NCI-H2107 treated with DMSO at 0.1 percent for 48 hours (cell line): ENCODE results near the gene NTSR1.
A peak's percentile ranks its signal among the peaks of the same experiment; 100 is the strongest.
"Not testable (repeated sequence)": the region's sequence is repeated elsewhere in the genome, so short reads cannot be mapped to it uniquely, and the experiment has no call there.

Experiments
- DNase-seq: peaks from one replicate; lab custom pipeline; 2025; ENCODE audit not compliant: unreplicated experiment; lab: John Stamatoyannopoulos, UW

NTSR1 gene

DNA sequence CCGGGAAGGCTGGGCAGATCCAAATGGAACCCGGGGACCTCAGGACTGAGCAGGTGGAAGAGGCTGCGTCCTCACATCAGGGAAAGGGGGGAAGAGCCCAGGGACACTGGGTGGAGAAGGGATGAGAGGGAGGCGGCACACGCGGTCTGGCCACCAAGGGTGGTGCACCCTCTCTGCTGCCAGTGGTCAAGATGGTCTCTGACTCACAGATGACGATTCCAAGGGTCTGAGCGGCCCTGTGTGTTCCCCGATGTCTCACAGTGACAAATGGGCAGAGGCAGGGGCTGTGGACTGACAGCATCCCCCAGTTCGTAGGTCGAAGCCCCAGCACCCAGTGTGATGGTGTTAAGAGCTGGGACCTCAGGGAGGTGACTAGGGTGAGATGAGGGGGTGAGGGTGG, 34.3 kb upstream of the NTSR1 start:
- DNase-seq, result no peak

DNA sequence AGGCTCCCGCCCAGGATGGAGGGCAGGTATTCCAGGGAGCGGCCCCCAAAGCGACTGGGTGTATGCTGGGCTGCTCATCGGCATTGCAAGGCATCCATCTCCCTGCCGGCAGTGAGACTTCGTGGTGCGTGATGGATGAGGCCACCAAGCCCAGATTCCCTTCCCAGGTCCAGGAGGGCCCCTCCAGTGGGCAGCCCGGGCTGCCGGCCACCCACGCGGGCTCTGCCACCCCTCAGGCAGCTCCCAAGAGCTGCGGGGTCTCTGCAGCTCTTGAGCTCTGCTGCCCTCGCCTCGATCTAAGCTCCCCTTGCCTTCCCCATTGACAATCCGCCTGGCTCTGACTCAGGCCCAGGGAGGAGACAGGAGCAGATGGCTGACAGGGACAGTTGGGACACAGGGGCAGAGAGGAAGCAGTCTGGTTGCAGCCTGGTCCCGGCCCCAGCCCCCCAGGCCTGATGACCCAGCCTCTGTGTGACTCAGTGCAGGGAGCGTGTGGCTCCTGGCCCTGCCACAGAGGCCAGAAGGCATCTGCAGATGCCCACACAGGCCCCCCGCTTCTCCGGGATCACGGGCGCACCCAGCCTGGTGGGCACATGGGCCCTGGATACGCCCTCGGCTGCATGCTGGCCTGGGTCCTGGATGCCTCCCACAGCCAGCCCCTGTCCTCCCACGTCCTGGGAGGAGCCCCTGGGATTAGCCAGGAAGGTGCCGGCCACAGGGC, 33.3 kb upstream of the NTSR1 start:
- no peak for DNase-seq

GRCh38 chr20:62675877-62676260, 32.8 kb upstream of the NTSR1 start:
- no peak for DNase-seq

GRCh38 chr20:62676976-62677375, 31.7 kb upstream of the NTSR1 start:
- no peak for DNase-seq

- DNase-seq, result no peak
Measured at GRCh38 chr20:62677678-62678077, 31.0 kb upstream of the NTSR1 start.

DNA sequence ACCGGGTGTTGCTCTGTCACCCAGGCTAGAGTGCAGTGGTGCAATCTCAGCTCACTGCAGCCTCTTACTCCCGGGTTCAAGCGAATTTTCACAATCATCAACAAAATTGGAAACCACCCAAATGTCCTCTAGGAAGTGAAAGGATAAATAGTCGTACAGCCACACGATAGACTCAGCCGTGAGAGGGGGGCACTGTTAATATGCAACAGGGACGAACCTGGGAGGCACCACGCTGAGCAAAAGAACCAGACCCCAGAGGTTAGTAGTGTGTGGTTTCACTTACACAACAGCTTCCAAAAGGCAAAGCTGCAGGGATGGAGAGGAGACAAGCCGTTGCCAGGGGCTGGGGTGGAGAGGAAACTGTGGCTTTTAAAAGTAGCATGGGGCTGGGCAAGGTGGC, 30.1 kb upstream of the NTSR1 start:
- no peak for DNase-seq

- no peak for DNase-seq
Measured at GRCh38 chr20:62679978-62680589, 28.6 kb upstream of the NTSR1 start.

- DNase-seq, result no peak
Measured at GRCh38 chr20:62682912-62683517, 25.6 kb upstream of the NTSR1 start.

GRCh38 chr20:62683660-62684322, 24.8 kb upstream of the NTSR1 start:
- DNase-seq, result not testable (repeated sequence)

- DNase-seq, result no peak
Measured at GRCh38 chr20:62684981-62685380, 23.7 kb upstream of the NTSR1 start.

- peak; percentile 92 for DNase-seq
Measured at GRCh38 chr20:62685781-62686555, 22.7 kb upstream of the NTSR1 start.

DNA sequence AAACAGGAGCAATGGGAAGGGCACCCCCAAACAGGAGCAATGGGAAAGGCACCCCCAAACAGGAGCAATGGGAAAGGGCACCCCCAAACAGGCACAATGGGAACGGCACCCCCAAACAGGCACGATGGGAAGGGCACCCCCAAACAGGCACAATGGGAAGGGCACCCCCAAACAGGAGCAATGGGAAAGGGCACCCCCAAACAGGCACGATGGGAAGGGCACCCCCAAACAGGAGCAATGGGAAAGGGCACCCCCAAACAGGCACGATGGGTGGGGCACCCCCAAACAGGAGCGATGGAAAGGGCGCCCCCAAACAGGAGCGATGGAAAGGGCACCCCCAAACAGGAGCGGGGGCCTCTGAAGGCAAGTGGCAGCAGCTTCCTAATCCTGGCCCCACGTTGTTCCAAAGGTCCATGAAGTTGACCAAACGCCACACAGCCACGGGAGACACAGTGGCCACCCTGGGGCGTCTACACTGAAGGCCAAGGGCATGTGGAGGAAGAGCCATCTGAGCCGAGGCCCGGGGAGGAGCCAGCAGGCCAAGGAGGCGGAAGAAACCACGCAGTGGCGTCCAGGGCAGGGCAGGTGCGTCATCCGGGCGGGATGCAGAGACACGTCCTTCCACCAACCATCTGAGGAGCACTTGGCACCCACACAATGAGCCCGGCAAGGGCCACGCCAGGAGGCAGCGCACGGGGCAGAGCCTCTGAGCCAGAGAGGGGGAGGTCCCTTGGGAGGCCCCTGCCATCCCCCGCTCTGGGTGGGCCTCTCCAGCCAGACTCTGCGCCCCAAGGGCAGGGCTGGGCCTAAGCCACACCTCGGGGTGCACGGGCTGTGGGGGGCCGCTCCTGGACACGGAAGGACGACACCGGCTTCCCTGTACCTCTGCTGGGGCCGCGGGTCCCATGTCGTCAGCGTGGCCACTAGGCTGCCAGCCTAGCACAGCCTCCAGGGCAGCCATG, 21.5 kb upstream of the NTSR1 start:
- DNase-seq, result no peak

DNA sequence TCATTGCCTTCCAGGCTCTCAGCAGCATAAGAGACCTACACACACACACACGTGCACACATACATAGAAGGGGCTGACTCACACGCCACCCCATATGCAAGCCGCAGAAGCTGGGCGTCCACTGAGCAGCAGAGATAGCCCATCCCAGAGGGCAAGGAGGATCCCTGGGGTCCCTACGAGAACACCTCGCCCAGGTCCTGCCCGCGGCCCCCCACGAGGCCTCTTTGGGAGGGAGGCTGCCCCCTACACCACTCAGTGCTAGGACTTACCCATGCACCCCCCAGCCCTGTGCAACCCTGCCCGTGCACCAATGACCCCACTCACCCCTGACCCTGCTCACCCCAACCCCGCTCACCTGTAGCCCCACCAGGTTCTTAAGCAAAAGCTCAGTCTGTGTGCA, 20.6 kb upstream of the NTSR1 start:
- no peak for DNase-seq

- DNase-seq, result no peak
Measured at GRCh38 chr20:62688855-62689460, 19.7 kb upstream of the NTSR1 start.

GRCh38 chr20:62689861-62690260, 18.8 kb upstream of the NTSR1 start:
- no peak for DNase-seq

DNA sequence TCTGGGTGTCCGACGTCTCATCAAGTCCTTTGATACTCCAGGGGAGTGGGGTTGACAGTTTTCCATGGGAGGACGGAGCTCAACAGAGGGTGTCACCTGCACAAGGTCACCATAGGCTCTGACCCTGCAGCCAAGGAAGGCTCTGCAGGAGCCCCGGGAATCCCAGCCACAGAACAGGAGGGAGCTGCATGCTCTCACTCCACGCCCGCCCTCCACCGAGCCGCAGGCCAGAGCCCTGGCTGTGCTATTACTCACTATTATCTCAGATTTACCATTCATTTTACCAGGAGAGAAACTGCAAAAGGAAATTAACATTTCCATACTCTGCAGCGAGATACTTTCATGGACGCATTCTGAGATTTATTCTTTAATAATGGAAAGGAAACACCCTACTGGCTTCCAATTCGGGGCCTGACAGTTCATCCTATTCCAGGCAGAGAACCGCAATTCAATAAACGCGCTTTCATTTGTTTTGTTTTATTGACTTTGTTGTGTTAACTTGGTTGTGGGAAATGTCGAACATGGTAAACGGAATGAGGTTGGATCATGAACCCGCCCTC, 18.3 kb upstream of the NTSR1 start:
- DNase-seq, result no peak

DNA sequence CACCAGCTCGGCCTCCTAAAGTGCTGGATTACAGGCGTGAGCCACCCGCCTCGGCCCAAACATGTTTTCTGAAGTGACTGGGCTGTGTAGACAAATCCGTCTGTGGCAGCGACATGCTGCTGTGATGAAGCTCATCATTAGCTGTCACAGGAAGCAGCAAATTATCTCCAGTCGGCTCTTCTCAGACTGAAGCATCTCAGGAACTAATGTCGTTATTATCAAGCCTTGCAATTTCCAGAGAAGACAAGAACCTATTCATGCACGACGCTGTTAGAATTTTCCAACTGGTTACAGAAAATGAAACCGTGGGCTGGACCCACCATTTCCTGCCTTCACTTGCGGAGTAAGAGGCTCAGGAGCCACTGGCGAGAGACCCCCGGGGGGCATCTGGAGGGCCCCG, 17.1 kb upstream of the NTSR1 start:
- no peak for DNase-seq

- DNase-seq, result no peak
Measured at GRCh38 chr20:62692176-62692575, 16.5 kb upstream of the NTSR1 start.

DNA sequence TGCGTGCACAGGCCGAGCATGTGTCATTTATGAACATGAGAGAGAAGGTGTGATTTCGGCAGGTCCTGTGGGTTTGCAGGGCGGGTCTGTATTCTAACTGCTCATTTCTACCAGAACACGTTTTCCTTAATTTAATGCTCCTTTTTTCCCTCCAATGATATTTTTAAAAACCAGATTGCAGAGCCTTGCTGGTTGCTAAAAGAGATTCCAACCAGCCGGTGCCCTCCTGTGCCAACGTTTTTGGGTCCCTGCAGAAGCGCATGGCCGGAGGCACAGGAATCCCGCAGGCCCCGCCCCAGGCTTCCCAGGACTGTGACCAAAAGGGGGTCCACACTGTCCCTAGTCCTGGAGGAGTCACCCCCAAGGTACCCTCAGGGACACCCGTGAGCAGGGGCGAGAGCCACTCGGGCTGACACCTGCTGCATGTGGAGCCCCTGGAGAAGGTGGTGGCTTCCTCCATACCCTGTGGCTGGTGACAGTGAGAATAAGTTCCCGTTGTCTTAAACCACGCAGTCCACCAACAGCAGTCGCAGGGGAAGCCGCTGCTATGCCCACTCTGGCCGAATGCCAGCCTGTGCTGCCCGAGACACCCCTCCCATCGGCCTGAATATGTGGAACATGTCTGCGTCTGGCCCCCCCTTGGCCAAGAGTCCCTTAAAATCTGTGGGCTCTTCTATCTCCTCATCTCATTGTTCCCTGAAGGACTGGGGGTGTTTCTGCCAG, 15.7 kb upstream of the NTSR1 start:
- DNase-seq, result no peak
